ENCODE results near the gene SETD2.
A peak's percentile ranks its signal among the peaks of the same experiment; 100 is the strongest.

Gene SETD2

DNA sequence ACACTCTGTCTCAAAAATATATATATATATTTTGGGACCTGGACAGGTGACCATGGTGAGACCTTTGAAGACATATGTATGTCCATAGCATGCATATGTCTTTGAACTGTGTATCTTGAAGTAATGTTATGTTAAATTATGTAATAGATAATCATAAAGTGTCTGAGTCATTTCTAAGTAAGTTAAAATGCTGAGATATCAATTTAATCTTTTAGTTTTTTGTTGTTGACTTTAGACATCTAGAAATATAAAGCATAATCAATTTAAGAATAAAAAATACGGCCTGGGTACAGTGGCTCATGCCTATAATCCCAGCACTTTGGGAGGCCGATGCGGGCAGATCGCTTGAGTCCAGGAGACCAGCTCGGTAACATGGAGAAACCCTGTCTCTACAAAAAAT is 12.7 kb upstream of the SETD2 start:
- peaks cover 5 to 8% (median 7%) of the 10 kb centered on the region in 3 donors for H3K36me3 ChIP-seq
- H3K4me1 ChIP-seq: no peaks in the 10 kb centered on the region
- H3K27me3 ChIP-seq: no peaks in the 10 kb centered on the region
- H3K4me3 ChIP-seq: no peak overlapping the region
- H3K27ac ChIP-seq: no peak overlapping the region
- intact Hi-C loops (cut with DNase I; ENCODE audit: low total_unique reads): no loop called here
- no peak for TF ChIP-seq CTCF (IDR thresholded peaks at IDR 0.05)
- no peaks in the 10 kb centered on the region for H3K9me3 ChIP-seq
- no peak for DNase-seq

DNA sequence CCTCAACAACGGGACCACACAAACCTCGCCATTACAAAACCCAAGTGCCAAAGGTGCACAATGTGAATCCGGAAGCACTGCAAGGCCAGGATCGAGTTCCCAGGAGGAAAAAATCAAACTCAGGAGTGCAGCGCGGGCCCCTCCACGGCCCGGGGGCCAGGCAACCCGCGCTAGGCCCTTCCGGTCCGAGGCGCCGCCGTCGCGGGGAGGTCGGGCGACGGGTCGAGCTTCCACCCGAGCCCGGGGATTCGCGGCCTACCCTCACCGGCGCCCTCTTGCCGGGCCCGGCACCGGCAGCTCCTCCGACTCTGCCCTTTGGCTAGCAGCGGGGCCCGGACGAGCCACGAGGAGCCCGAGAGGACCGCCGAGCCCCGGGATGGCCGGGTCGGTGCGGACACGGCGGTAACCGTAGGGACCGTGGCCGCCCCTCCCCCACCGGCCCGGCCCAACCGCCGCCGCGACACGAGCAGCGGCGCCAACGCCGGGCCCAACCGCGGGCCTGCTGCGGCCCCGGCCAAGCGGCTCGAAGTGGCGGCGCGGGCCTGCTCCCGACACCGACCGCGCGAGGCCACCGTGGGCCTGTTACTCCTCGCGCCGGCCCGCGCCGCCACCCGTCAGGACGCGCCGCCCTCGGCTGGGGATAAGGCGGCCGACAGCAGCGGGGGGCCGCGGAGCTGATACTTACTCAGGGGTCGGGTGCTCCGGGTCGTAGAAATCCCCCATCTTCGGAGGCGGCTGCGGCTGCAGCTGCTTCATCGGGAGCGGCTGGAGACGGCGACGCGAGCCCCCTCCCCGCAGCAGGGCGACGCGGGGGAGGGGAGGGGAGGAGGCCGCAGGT is 525 bp downstream of the SETD2 start:
- no peaks in the 10 kb centered on the region for H3K36me3 ChIP-seq
- no peak for TF ChIP-seq CTCF (IDR thresholded peaks at IDR 0.05)
- no peaks in the 10 kb centered on the region for H3K9me3 ChIP-seq
- peaks cover 0 to 59% (median 44%) of the 10 kb centered on the region in 4 donors for H3K4me1 ChIP-seq
- H3K4me3 ChIP-seq: peak overlapping the region; percentile 96 to 97
- no peaks in the 10 kb centered on the region for H3K27me3 ChIP-seq
- intact Hi-C loops (cut with DNase I; ENCODE audit: low total_unique reads): no loop called here
- peak overlapping the region; percentile 96 to 97 for H3K27ac ChIP-seq
- DNase-seq: peak; percentile 22 to 70

DNA sequence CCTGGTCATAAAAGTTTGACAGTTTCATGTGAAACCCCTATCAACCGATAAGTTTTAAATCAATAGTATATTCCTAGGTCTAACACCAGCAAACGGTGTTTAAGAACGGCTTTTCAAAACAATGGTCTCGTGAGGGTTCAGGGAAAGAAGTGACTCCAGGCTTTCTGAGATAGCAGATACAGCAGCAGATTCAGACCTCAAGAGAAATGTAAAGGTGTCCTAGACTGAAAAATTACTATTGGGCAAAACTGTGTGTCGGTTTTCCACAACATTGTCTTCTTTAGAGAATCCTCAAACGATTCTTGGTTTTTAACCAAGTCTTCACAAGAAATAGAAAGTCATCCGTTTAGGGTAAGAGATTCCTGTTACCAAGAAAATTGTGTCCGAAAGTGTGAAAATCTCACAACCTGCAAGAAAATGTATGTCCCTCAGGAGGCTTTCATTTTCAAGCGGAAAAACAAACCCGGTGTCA is 1.2 kb downstream of the SETD2 start:
- DNase-seq: no peak
- H3K4me3 ChIP-seq: peak overlapping the region; percentile 96 to 97
- intact Hi-C loops (cut with DNase I; ENCODE audit: low total_unique reads): no loop called here

DNA sequence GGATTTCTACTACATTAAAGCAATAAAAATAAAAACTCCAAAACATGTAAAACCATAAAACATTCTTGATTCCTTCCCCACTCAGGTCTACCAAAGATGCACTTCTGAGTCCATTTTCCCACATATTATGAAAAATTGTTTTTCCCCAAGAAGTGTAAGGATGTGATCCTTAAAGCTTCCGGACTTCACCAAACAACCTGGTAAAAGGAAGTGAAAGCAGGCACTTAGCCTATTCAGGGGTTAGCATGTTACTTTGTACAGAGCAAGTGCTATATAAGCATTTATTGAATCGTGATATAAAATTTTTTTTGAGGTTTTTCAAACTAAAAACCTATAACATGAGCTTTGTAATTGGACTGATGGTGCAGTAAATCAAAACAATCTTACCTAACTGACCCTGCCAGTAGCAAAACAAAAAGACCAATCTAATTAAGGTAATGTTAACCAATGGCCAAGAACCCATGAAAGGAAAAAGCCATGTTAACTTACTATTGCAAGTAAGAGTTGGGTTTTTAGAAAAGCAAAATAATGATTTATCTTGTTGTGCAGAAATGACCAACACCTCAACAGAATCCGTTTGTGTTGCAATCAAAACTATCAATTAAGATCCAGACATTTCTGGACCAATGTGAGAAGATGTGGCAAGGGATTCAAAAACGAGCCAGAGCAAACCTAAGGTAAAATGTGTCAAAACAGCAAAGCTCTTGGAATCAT is 1.8 kb downstream of the SETD2 start:
- H3K27me3 ChIP-seq: no peaks in the 10 kb centered on the region
- no peaks in the 10 kb centered on the region for H3K36me3 ChIP-seq
- intact Hi-C loops (cut with DNase I; ENCODE audit: low total_unique reads): no loop called here
- H3K4me3 ChIP-seq: peak overlapping the region; percentile 96 to 97
- H3K4me1 ChIP-seq: peaks cover 0 to 70% (median 46%) of the 10 kb centered on the region in 4 donors
- peak overlapping the region; percentile 96 to 97 for H3K27ac ChIP-seq
- DNase-seq: no peak
- TF ChIP-seq CTCF (IDR thresholded peaks at IDR 0.05): no peak
- H3K9me3 ChIP-seq: no peaks in the 10 kb centered on the region

More for the DNA sequence above, 1.2 kb downstream of the SETD2 start:
- Histone ChIP-seq H3K9me3 (no peaks in the 10 kb centered on the region), H3K36me3 (no peaks in the 10 kb centered on the region), H3K27ac (peak overlapping the region; percentile 96 to 97), H3K27me3 (no peaks in the 10 kb centered on the region), H3K4me1 (peaks cover 0 to 65% (median 45%) of the 10 kb centered on the region in 4 donors)
- TF ChIP-seq CTCF (IDR thresholded peaks at IDR 0.05): no peak

DNA sequence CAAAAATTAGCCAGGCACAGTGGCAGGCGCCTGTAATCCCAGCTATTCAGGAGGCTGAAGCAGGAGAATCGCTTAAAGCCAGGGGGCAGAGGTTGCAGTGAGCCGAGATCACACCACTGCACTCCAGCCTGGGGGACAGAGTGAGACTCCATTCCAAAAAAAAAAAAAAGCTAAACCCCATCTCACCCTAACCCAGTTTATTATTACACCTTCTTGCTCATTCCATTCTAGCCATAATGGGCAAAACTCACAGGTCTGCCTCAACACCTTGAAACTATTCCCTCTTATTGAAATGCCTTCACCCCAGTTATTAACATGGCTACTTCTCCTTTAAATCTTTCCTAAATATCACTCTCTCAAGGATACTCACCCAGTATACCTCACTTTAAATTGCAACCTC is 4.1 kb downstream of the SETD2 start:
- Histone ChIP-seq H3K4me3 (no peak overlapping the region), H3K27me3 (no peaks in the 10 kb centered on the region), H3K36me3 (no peaks in the 10 kb centered on the region), H3K9me3 (no peaks in the 10 kb centered on the region), H3K27ac (peak overlapping the region in 1 of 2 donors; percentile 19), H3K4me1 (peaks cover 0 to 79% (median 43%) of the 10 kb centered on the region in 4 donors)
- no peak for TF ChIP-seq CTCF (IDR thresholded peaks at IDR 0.05)
- intact Hi-C loops (cut with DNase I; ENCODE audit: low total_unique reads): no loop called here
- no peak for DNase-seq
